H1 (cell line): ENCODE data around the gene PROSER3. TPM values are rescaled to one million over a fixed set of nuclear protein-coding genes. Genes with fewer than 3 reads are reported as not detected.

Experiments used
- CTCF ChIA-PET: fragments of 300-600 bp; sonication (Branson Sonifier 250); formaldehyde crosslinking; loops from one replicate; lab custom pipeline; 2021; ENCODE audit not compliant: partially characterized antibody; lab: Charles Lee
- POLR2A ChIA-PET: fragments of 300-600 bp; sonication (Branson Sonifier 250); formaldehyde crosslinking; loops from one replicate; lab custom pipeline; 2021; ENCODE audit warnings: inconsistent platforms; ENCODE audit not compliant: partially characterized antibody; lab: Charles Lee
- DNase-seq, 2 experiments: peaks; one replicate each; pipeline versions ENCODE4 v3.0.0 to v3.0.0-alpha.2; 2010 to 2022; ENCODE audit warnings: low spot score in 2 of 2, low read depth in 1 of 2, mixed read lengths in 1 of 2
- FAIRE-seq: peaks from 2 replicates; lab custom pipeline; 2011; peaks lifted over from hg19 to GRCh38; lab: Jason Lieb, UNC
- H2AFZ ChIP-seq: 2 replicates; pipeline ENCODE4 v1.8.1; 2012; ENCODE audit warnings: low read length, inconsistent platforms
- H2AK5ac ChIP-seq: 2 replicates; pipeline ENCODE4 v1.6.1; 2013; ENCODE audit warnings: low read depth, low read length
- H2BK120ac ChIP-seq: replicated peaks from 2 replicates; pipeline ENCODE3; 2013; ENCODE audit warnings: low read depth, low read length, inconsistent platforms
- H2BK12ac ChIP-seq: 2 replicates; pipeline ENCODE4 v1.6.1; 2013; ENCODE audit warnings: low read depth, low read length
- H2BK15ac ChIP-seq: 2 replicates; pipeline ENCODE4 v1.6.1; 2013; ENCODE audit warnings: low read length
- H2BK20ac ChIP-seq: 2 replicates; pipeline ENCODE4 v1.6.1; 2013; ENCODE audit warnings: low read length
- H2BK5ac ChIP-seq: 2 replicates; pipeline ENCODE4 v1.6.1; 2013; ENCODE audit warnings: low read depth, low read length
- H3K14ac ChIP-seq: 2 replicates; pipeline ENCODE4 v1.6.1; 2013; ENCODE audit warnings: inconsistent platforms; ENCODE audit not compliant: insufficient read length
- H3K18ac ChIP-seq: 2 replicates; pipeline ENCODE4 v1.6.1; 2013; ENCODE audit warnings: low read length; ENCODE audit errors: extremely low read depth
- H3K23ac ChIP-seq: 2 replicates; pipeline ENCODE4 v1.6.1; 2013; ENCODE audit warnings: inconsistent platforms; ENCODE audit not compliant: insufficient read length
- H3K23me2 ChIP-seq: 2 replicates; pipeline ENCODE4 v1.6.1; 2013; ENCODE audit warnings: low read depth, low read length
- H3K27ac ChIP-seq: 2 replicates; pipeline ENCODE4 v1.6.1; 2011; ENCODE audit warnings: low read depth, low read length, inconsistent platforms
- H3K27me3 ChIP-seq, 4 experiments: replicated peaks in 1 of 4; 1 replicate in 1 of 4; 2 replicates in 3 of 4; pipeline versions ENCODE4 v1.6.1 to v1.8.1; 2011 to 2013; ENCODE audit warnings: low read length in 3 of 4, mild to moderate bottlenecking in 3 of 4, inconsistent platforms in 2 of 4, mixed read lengths in 2 of 4, moderate library complexity in 1 of 4; ENCODE audit not compliant: control insufficient read depth in 3 of 4, insufficient read depth in 3 of 4; ENCODE audit errors: extremely low read depth in 1 of 4
- H3K36me3 ChIP-seq, 4 experiments: 2 replicates each; pipeline versions ENCODE4 v1.6.1 to v1.8.1; 2011 to 2013; ENCODE audit warnings: mild to moderate bottlenecking in 4 of 4, low read length in 3 of 4, moderate library complexity in 2 of 4, control low read depth in 1 of 4, inconsistent platforms in 1 of 4; ENCODE audit not compliant: insufficient read depth in 4 of 4, control insufficient read depth in 2 of 4
- H3K4ac ChIP-seq: replicated peaks from 2 replicates; pipeline ENCODE3; 2013; ENCODE audit warnings: low read length, low read depth, mixed read lengths, inconsistent platforms; ENCODE audit not compliant: insufficient read length
- H3K4me1 ChIP-seq, 4 experiments: replicated peaks in 1 of 4; 1 replicate in 1 of 4; 2 replicates in 3 of 4; pipeline versions ENCODE4 v1.6.1 to v1.8.1; 2011 to 2013; ENCODE audit warnings: low read length in 3 of 4, inconsistent platforms in 2 of 4, mixed read lengths in 1 of 4; ENCODE audit not compliant: insufficient read depth in 4 of 4, control insufficient read depth in 3 of 4
- H3K4me2 ChIP-seq, 2 experiments: 2 replicates each; pipeline versions ENCODE4 v1.6.1 to v1.8.1; 2011 to 2013; ENCODE audit warnings: low read depth in 2 of 2, low read length in 2 of 2, control low read depth in 1 of 2, inconsistent platforms in 1 of 2, mild to moderate bottlenecking in 1 of 2; ENCODE audit not compliant: insufficient read depth in 1 of 2
- H3K4me3 ChIP-seq, 4 experiments: fragments of 200-600, 300-600 bp in 1 of 4; sonication (generic), shearing (Covaris generic), sonication (Bioruptor Twin) in 1 of 4; 2 replicates each; pipeline versions ENCODE4 v1.5.1 to v1.8.1; 2011 to 2016; ENCODE audit warnings: low read length in 4 of 4, low read depth in 3 of 4, control low read depth in 2 of 4, inconsistent platforms in 2 of 4, mild to moderate bottlenecking in 2 of 4, mixed read lengths in 1 of 4, moderate library complexity in 1 of 4; ENCODE audit not compliant: insufficient read depth in 2 of 4; ENCODE audit errors: extremely low read depth in 1 of 4
- H3K56ac ChIP-seq: replicated peaks from 2 replicates; pipeline ENCODE3; 2013; ENCODE audit warnings: low read depth, mild to moderate bottlenecking, mixed read lengths, low read length, inconsistent platforms; ENCODE audit not compliant: insufficient read length
- H3K79me1 ChIP-seq: 2 replicates; pipeline ENCODE4 v1.6.1; 2013; ENCODE audit warnings: low read depth, low read length, control low read depth
- H3K79me2 ChIP-seq, 2 experiments: 2 replicates each; pipeline versions ENCODE4 v1.6.1 to v1.8.1; 2012 to 2013; ENCODE audit warnings: low read length in 2 of 2, mild to moderate bottlenecking in 2 of 2, inconsistent platforms in 1 of 2; ENCODE audit not compliant: insufficient read depth in 2 of 2, control insufficient read depth in 1 of 2
- H3K9ac ChIP-seq, 4 experiments: replicated peaks in 1 of 4; 1 replicate in 1 of 4; 2 replicates in 3 of 4; pipeline versions ENCODE4 v1.6.1 to v1.8.1; 2011 to 2013; ENCODE audit warnings: low read depth in 3 of 4, low read length in 3 of 4, control low read depth in 2 of 4, mild to moderate bottlenecking in 2 of 4, moderate library complexity in 2 of 4, inconsistent platforms in 1 of 4; ENCODE audit errors: extremely low read depth in 1 of 4
- H3K9me3 ChIP-seq, 2 experiments: 2 replicates each; pipeline versions ENCODE4 v1.6.1 to v1.8.1; 2012 to 2013; ENCODE audit warnings: mild to moderate bottlenecking in 2 of 2, moderate library complexity in 2 of 2, control low read depth in 1 of 2, inconsistent platforms in 1 of 2, low read depth in 1 of 2, low read length in 1 of 2, mixed read lengths in 1 of 2; ENCODE audit not compliant: insufficient read depth in 2 of 2
- H4K20me1 ChIP-seq, 2 experiments: replicated peaks in 1 of 2; 2 replicates each; pipeline versions ENCODE3 to v1.8.1; 2011 to 2013; ENCODE audit warnings: inconsistent platforms in 2 of 2, low read length in 2 of 2, mild to moderate bottlenecking in 1 of 2; ENCODE audit not compliant: insufficient read depth in 2 of 2, control insufficient read depth in 1 of 2
- H4K5ac ChIP-seq: 2 replicates; pipeline ENCODE4 v1.6.1; 2013; ENCODE audit warnings: low read length, low read depth, mixed read lengths, inconsistent platforms; ENCODE audit not compliant: insufficient read length
- H4K8ac ChIP-seq: 2 replicates; pipeline ENCODE4 v1.8.0; 2013; ENCODE audit warnings: mild to moderate bottlenecking, moderate library complexity, low read length, inconsistent platforms; ENCODE audit not compliant: insufficient read depth; ENCODE audit errors: extremely low read depth
- H4K91ac ChIP-seq: replicated peaks from 2 replicates; pipeline ENCODE3; 2013; ENCODE audit warnings: low read length, mixed read lengths, inconsistent platforms; ENCODE audit not compliant: insufficient read length
- CHD2 ChIP-seq: IDR thresholded peaks from 2 replicates; pipeline ENCODE4 v1.6.1; 2012; ENCODE audit warnings: low read length, improper control_type of control experiment
- CREB1 ChIP-seq: IDR thresholded peaks from 2 replicates; pipeline ENCODE4 v1.6.1; 2012; ENCODE audit warnings: inconsistent platforms
- EZH2 ChIP-seq: fragments of 200-600 bp; sonication (generic); IDR thresholded peaks from 2 replicates; pipeline ENCODE4 v1.7.1; 2012; ENCODE audit warnings: low read depth, mild to moderate bottlenecking, moderate library complexity, low read length, inconsistent platforms; ENCODE audit not compliant: severe bottlenecking
- HDAC6 ChIP-seq: IDR thresholded peaks from one replicate; pipeline ENCODE4 v1.7.1; 2012; ENCODE audit warnings: low read depth, mild to moderate bottlenecking, inconsistent platforms, low read length, moderate library complexity
- NRF1 ChIP-seq: IDR thresholded peaks from 2 replicates; pipeline ENCODE4 v1.6.1; 2011; ENCODE audit warnings: mild to moderate bottlenecking, low read depth, low read length, improper control_type of control experiment
- RFX5 ChIP-seq: IDR thresholded peaks from 2 replicates; pipeline ENCODE4 v1.6.1; 2011; ENCODE audit warnings: low read depth, low read length, improper control_type of control experiment, borderline replicate concordance
- RXRA ChIP-seq: IDR thresholded peaks from 2 replicates; pipeline ENCODE4 v1.6.1; 2011; ENCODE audit warnings: low read depth, mild to moderate bottlenecking, low read length, moderate library complexity; ENCODE audit not compliant: insufficient read depth
- SIX5 ChIP-seq: IDR thresholded peaks from 2 replicates; pipeline ENCODE4 v1.6.1; 2011; ENCODE audit warnings: mild to moderate bottlenecking, low read depth, low read length
- TBP ChIP-seq: IDR thresholded peaks from 2 replicates; pipeline ENCODE4 v1.6.1; 2011; ENCODE audit warnings: low read depth, low read length, improper control_type of control experiment
- WGBS, 2 experiments: shearing (Covaris generic) in 1 of 2; methylation state at CpG; one replicate each; pipeline versions ENCODE4 v1.1.6 to v1.1.7; 2013 to 2015; ENCODE audit warnings: low lambda C conversion rate in 2 of 2, mixed read lengths in 2 of 2, inconsistent platforms in 1 of 2, low coverage in 1 of 2, missing lambda C conversion rate in 1 of 2; ENCODE audit not compliant: insufficient replicate concordance in 2 of 2, insufficient coverage in 1 of 2, insufficient read length in 1 of 2; ENCODE audit errors: extremely low coverage in 1 of 2, missing lambda C conversion rate in 1 of 2; 5-methylcytosine and 5-hydroxymethylcytosine counted together
- polyA plus RNA-seq, 7 experiments: library from polyadenylated mRNA; depleted of rRNA in 3 of 7; stranded (reverse) in 5 of 7; unstranded in 2 of 7; fragments of >200 nt in 5 of 7; fragments of 200-250 nt in 2 of 7; gene quantifications; 1 replicate in 5 of 7; 2 replicates in 1 of 7; 4 replicates in 1 of 7; pipeline versions ENCODE4 v1.2.1 to v1.2.3, GENCODE V29; 2011 to 2013; ENCODE audit warnings: missing spikeins in 2 of 7, mixed read lengths in 2 of 7
- total RNA-seq: library from RNA; stranded (reverse); fragmentation: NEBNext Ultra II Directional; extraction: Animal tissue kit (Norgen Biotek cat#: 25700); gene quantifications from 2 replicates; pipeline ENCODE4 v1.2.1, GENCODE V29; 2021
- TF ChIP-seq, protein P1 (sequence below): IDR thresholded peaks from 2 replicates; pipeline ENCODE4 v1.6.1; 2011; ENCODE audit warnings: low read length, improper control_type of control experiment

PROSER3 gene
- total and polyA plus RNA-seq, 2 of the 8 experiments (the other 6 are each of a cell fraction or from before 2014, with no cell fraction given), result 17.8 to 28.9 TPM

DNA sequence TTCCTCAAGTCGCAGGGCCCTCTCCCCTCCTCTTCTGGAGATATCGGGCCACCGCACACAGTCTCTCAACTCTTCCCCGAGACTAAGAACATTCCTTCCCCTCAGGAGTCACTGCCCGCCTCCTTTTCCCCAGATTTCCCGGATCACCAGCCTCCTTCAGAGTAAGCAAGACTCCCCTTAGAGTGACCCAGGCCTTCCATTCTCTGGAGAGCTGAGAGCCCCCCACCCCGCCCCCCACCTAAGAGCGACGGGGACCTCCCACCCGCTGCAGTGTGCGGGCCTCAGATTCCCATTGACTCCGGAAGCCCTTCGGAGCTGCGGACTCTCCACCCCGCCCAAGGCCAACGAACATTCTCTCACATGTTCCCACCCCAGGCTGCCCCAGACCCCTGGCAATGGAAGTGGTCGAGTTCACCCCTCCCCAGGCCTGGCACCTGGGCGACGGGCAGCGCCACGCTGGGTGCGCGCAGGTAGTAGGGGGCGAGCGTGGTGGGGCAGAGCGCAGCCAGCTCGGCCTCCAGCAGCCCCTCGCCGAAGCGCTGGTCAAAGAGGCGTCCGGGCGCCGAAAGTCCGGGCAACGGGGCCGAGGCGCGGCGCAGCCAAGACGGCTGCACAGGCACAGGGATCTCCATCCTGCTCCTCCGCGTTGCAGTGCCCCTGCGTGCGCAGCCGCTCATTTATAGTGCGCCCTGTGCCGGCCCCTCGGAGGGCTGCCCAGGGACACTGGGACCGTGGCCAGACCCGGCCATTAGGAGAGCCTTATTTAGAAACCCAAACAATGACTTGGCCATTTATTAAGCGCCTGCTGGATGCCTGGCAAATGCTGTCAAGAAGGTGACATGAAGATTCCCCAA, 1.4 kb upstream of the PROSER3 start, which contains the start of gene HSPB6:
Gene HSPB6 (minus strand): TSS at position 653 of the 854 bp plus-strand sequence. CDS start 21 bp downstream, at position 632.
- no peak within 1 kb of the TSS for H2AK5ac ChIP-seq
- peaks cover 0 to 6% of the 10 kb centered on the region in 2 experiments; a peak in 2 of 4 replicates for H3K79me2 ChIP-seq
- H2BK120ac ChIP-seq, result no peak within 1 kb of the TSS
- peaks cover 0 to 6% of the 10 kb centered on the region in 2 experiments for H4K20me1 ChIP-seq
- peak within 1 kb of the TSS; percentile 83 for H3K18ac ChIP-seq
- no peaks in the 10 kb centered on the region for H3K9me3 ChIP-seq
- H3K79me1 ChIP-seq, result peaks cover 4% of the 10 kb centered on the region
- H2BK20ac ChIP-seq, result no peak within 1 kb of the TSS
- H3K23me2 ChIP-seq, result peaks cover 16% of the 10 kb centered on the region; the same call in 1 of the 2 replicates
- no peak for FAIRE-seq
- no peak for DNase-seq
- peak within 1 kb of the TSS; percentile 81; the same call in 1 of the 2 replicates for H2BK15ac ChIP-seq
- H3K9ac ChIP-seq, result peak within 1 kb of the TSS in 1 of 4 experiments; percentile 50; a peak in 2 of 7 replicates
- ChIA-PET CTCF (interaction anchor here (0.9 to 2.0 kb wide), 4 partner anchors 10 to 63 kb away, joined by 3 to 9 read pairs (median 4); no protein-coding TSS in a partner anchor), POLR2A (interaction anchor here (0.8 to 2.6 kb wide), 12 partner anchors 8 to 100 kb away, joined by 3 to 23 read pairs (median 5); partner anchors contain the start of genes KIRREL2, LIN37, PSENEN and U2AF1L4)
- H2BK5ac ChIP-seq, result no peak within 1 kb of the TSS; the same call in none of the 2 replicates
- H2AFZ ChIP-seq, result peak within 1 kb of the TSS; percentile 46; the same call in 1 of the 2 replicates
- H3K4me3 ChIP-seq, result peak within 1 kb of the TSS; percentile 95 to 100 (median 98)
- no peak within 1 kb of the TSS for H3K4ac ChIP-seq
- peaks cover 0 to 17% (median 11%) of the 10 kb centered on the region in 4 experiments; a peak in 5 of 7 replicates for H3K27me3 ChIP-seq
- no peak within 1 kb of the TSS; the same call in 1 of the 2 replicates for H4K8ac ChIP-seq
- H3K14ac ChIP-seq, result no peak within 1 kb of the TSS
- WGBS, 2 experiments, result 11% methylated on average over 36 of the region's 52 CpGs; no CpG with 5 or more reads in 1 of the 2 experiments
- no peak within 1 kb of the TSS for H3K27ac ChIP-seq
- peak within 1 kb of the TSS; percentile 72 for H4K91ac ChIP-seq
- no peak within 1 kb of the TSS for H2BK12ac ChIP-seq
- H3K56ac ChIP-seq, result no peak within 1 kb of the TSS
- H3K36me3 ChIP-seq, result peaks cover 0 to 7% (median 2%) of the 10 kb centered on the region in 4 experiments; a peak in 2 of 8 replicates
- peak within 1 kb of the TSS; percentile 95 to 98 for H3K4me2 ChIP-seq
- peaks cover 0 to 18% (median 11%) of the 10 kb centered on the region in 4 experiments; a peak in 5 of 7 replicates for H3K4me1 ChIP-seq
- H3K23ac ChIP-seq, result no peak within 1 kb of the TSS
- H4K5ac ChIP-seq, result peak within 1 kb of the TSS; percentile 39
- TF ChIP-seq EZH2, result peak; percentile 43
- no peak for TF ChIP-seq HDAC6
- peak; percentile 67; the same call in 1 of the 2 replicates for TF ChIP-seq TBP
- TF ChIP-seq RFX5, result no peak
- no peak for TF ChIP-seq CREB1
- TF ChIP-seq CHD2, result no peak
- TF ChIP-seq RXRA, result no peak
- TF ChIP-seq SIX5, result no peak
- no peak for TF ChIP-seq NRF1
- TF ChIP-seq, protein P1, sequence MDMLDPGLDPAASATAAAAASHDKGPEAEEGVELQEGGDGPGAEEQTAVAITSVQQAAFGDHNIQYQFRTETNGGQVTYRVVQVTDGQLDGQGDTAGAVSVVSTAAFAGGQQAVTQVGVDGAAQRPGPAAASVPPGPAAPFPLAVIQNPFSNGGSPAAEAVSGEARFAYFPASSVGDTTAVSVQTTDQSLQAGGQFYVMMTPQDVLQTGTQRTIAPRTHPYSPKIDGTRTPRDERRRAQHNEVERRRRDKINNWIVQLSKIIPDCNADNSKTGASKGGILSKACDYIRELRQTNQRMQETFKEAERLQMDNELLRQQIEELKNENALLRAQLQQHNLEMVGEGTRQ, result no peak
